HCT116 (cell line): ENCODE results near the gene ACTG1.

Experiments used
- CTCF ChIP-seq, 3 experiments: fragments of 200-600 bp in 1 of 3; sonication (generic) in 1 of 3; IDR thresholded peaks in 2 of 3; conservative IDR thresholded peaks in 1 of 3; 2 replicates each; pipeline ENCODE4 v1.5.1; 2012 to 2017; ENCODE audit warnings: low read depth in 2 of 3, low read length in 2 of 3, antibody characterized with exemption in 1 of 3, borderline replicate concordance in 1 of 3, control low read depth in 1 of 3, mild to moderate bottlenecking in 1 of 3, mixed read lengths in 1 of 3, mixed run types in 1 of 3, moderate library complexity in 1 of 3; ENCODE audit not compliant: insufficient read depth in 1 of 3
- EZH2 ChIP-seq: fragments of 200-600 bp; sonication (generic); IDR thresholded peaks from 2 replicates; pipeline ENCODE4 v1.6.1; 2017; ENCODE audit warnings: antibody characterized with exemption, mixed run types
- EZH2phosphoT487 ChIP-seq: fragments of 200-600 bp; IDR thresholded peaks from 2 replicates; pipeline ENCODE4 v1.6.1; 2018; ENCODE audit warnings: antibody characterized with exemption, borderline replicate concordance
- POLR2A ChIP-seq: IDR thresholded peaks from 2 replicates; pipeline ENCODE4 v1.7.0; 2011; ENCODE audit warnings: borderline replicate concordance; ENCODE audit not compliant: insufficient read depth, insufficient read length; ENCODE audit errors: extremely low read depth
- SP1 ChIP-seq: IDR thresholded peaks from 2 replicates; pipeline ENCODE4 v1.6.1; 2012; ENCODE audit warnings: low read depth

GRCh38 chr17:81519284-81520020 lies 6.9 kb upstream of the ACTG1 start:
- TF ChIP-seq CTCF (IDR thresholded peaks at IDR 0.05 in 2 of 3, conservative IDR thresholded peaks at IDR 0.05 in 1 of 3; ENCODE audit: borderline replicate concordance in 1 of 3, insufficient read depth in 1 of 3, low read depth in 2 of 3, low read length in 2 of 3) (peak in 2 of 3 experiments; percentile 71 to 72; a peak in 4 of 6 replicates), SP1 (no peak), EZH2 (no peak), EZH2phosphoT487 (no peak), POLR2A (peak; percentile 18)
